Measurements from ENCODE around the gene IL1RAP. TPM values are rescaled to one million over a fixed set of nuclear protein-coding genes. Genes with fewer than 3 reads are reported as not detected.

The IL1RAP gene
- total and polyA plus RNA-seq, 9 of the 15 experiments (the other 6 are each of a cell fraction or from before 2014, with no cell fraction given): 0.23 to 1.8 (median 0.88) TPM

DNA sequence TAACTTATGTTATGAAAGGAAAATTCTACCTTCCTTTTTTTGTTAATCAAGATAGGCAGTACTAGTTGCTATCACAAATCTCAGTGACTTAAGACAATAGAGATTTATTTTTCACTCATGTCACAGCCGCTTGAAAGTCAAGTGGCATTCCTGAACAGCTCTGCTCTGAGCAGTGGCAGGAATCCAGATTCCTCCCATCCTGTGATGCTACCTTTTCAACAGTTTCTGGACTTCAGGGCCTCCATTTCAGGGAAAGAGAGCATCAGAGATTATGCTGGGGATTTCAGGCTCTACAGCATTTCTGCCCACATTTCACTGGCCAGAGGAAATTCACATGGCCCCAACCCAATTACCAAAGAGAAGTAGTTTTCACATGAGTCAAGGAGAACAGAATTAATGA is 83.4 kb downstream of the IL1RAP start:
- Histone ChIP-seq H3K4me3 (no peak overlapping the region), H4K20me1 (replicated peaks; ENCODE audit: control insufficient read depth, insufficient read depth, low read length) (no peaks in the 10 kb centered on the region), H3K27ac (ENCODE audit: extremely low read depth, low read depth, low read length) (no peak overlapping the region), H3K9me3 (replicated peaks; ENCODE audit: control insufficient read depth, insufficient read depth, low read depth, low read length) (no peaks in the 10 kb centered on the region), H3K9ac (ENCODE audit: insufficient read depth in 1 of 2, low read depth in 2 of 2, low read length in 2 of 2) (no peak overlapping the region), H3K36me3 (ENCODE audit: control insufficient read depth, insufficient read depth, low read length) (no peaks in the 10 kb centered on the region), H3K79me2 (ENCODE audit: control insufficient read depth, insufficient read depth, low read length) (no peaks in the 10 kb centered on the region), H3K4me1 (replicated peaks in 1 of 2; ENCODE audit: control insufficient read depth in 2 of 2, insufficient read depth in 2 of 2, low read length in 2 of 2) (no peaks in the 10 kb centered on the region), H3K27me3 (ENCODE audit: control insufficient read depth in 2 of 2, insufficient read depth in 2 of 2, low read length in 2 of 2) (no peaks in the 10 kb centered on the region), H3K4me2 (ENCODE audit: insufficient read depth, low read length) (no peak overlapping the region), H2AFZ (ENCODE audit: low read depth, low read length) (no peak overlapping the region), H3K9me1 (ENCODE audit: control insufficient read depth, insufficient read depth, low read length) (no peaks in the 10 kb centered on the region)
- no TSS peak for BruUV-seq (replicated peaks)
- ChIA-PET POLR2A (no interaction called here), CTCF (ENCODE audit: low intra/inter-chr PET ratio) (no interaction called here)
- no peak for DNase-seq (ENCODE audit: extremely low read depth in 1 of 4, low spot score in 3 of 4)
- in situ Hi-C loops (cut with MboI) (no loop called here), intact Hi-C loops (cut with micrococcal nuclease) (no loop called here)
- WGBS (ENCODE audit: insufficient coverage, low coverage, missing lambda C conversion rate): 0% methylated on average over 1 of the region's 1 CpG
- FAIRE-seq: no peak
- no peak for TF ChIP-seq ZNF785 (CRISPR knock-in tag; IDR thresholded peaks at IDR 0.05)
- TF ChIP-seq SMARCB1 (IDR thresholded peaks at IDR 0.05; ENCODE audit: insufficient read length, low read depth): no peak
- TF ChIP-seq POLR2A (conservative IDR thresholded peaks at IDR 0.05): no peak
- TF ChIP-seq, protein P1, sequence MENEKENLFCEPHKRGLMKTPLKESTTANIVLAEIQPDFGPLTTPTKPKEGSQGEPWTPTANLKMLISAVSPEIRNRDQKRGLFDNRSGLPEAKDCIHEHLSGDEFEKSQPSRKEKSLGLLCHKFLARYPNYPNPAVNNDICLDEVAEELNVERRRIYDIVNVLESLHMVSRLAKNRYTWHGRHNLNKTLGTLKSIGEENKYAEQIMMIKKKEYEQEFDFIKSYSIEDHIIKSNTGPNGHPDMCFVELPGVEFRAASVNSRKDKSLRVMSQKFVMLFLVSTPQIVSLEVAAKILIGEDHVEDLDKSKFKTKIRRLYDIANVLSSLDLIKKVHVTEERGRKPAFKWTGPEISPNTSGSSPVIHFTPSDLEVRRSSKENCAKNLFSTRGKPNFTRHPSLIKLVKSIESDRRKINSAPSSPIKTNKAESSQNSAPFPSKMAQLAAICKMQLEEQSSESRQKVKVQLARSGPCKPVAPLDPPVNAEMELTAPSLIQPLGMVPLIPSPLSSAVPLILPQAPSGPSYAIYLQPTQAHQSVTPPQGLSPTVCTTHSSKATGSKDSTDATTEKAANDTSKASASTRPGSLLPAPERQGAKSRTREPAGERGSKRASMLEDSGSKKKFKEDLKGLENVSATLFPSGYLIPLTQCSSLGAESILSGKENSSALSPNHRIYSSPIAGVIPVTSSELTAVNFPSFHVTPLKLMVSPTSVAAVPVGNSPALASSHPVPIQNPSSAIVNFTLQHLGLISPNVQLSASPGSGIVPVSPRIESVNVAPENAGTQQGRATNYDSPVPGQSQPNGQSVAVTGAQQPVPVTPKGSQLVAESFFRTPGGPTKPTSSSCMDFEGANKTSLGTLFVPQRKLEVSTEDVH (IDR thresholded peaks at IDR 0.05; ENCODE audit: low read depth, partially characterized antibody): no peak
- TF ChIP-seq ZNF140 (CRISPR knock-in tag; IDR thresholded peaks at IDR 0.05): no peak
- ATAC-seq: no peak
